ENCODE measurements around the gene KCNQ5. TPM values are rescaled to one million over a fixed set of nuclear protein-coding genes. Genes with fewer than 3 reads are reported as not detected.

Gene KCNQ5
- polyA plus RNA-seq, 1 donor (not counting 4 experiments of a cell fraction or from before 2014, with no cell fraction given), result 3.4 TPM

DNA sequence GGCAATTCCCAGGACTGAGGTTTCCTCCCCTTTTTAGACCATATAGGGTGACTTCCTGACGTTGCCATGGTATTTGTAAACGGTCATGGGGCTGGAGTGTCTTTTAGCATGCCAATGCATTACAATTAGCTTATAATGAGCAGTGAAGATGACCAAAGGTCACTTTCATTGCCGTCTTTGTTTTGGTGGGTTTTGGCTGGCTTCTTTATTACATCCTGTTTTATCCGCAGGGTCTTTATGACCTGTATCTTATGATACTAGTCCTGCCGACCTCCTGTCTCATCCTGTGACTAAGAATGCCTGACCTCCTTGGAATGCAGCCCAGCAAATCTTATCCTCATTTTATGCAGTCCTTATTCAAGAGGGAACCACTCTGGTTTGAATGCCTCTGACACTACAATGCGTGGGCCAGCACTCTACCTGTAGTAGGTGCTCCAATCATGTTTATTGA is 190.1 kb downstream of the KCNQ5 start:
- Histone ChIP-seq H3K4me2 (ENCODE audit: control insufficient read depth, extremely low read depth, insufficient read depth, low read depth, low read length) (no peak overlapping the region), H3K79me2 (ENCODE audit: control insufficient read depth, insufficient read depth, low read length) (no peaks in the 10 kb centered on the region), H3K9me1 (ENCODE audit: control insufficient read depth, extremely low read depth, insufficient read depth, low read length) (no peaks in the 10 kb centered on the region), H3K27me3 (ENCODE audit: control insufficient read depth, extremely low read depth, insufficient read depth, low read length) (no peaks in the 10 kb centered on the region), H2AFZ (ENCODE audit: control insufficient read depth, low read length) (no peak overlapping the region), H3K9me3 (ENCODE audit: control insufficient read depth, low read depth, low read length) (no peaks in the 10 kb centered on the region), H3K27ac (ENCODE audit: control insufficient read depth, insufficient read depth, low read length) (no peak overlapping the region), H3K36me3 (ENCODE audit: control insufficient read depth in 2 of 2, extremely low read depth in 1 of 2, insufficient read depth in 2 of 2, low read length in 2 of 2) (no peaks in the 10 kb centered on the region), H3K4me3 (ENCODE audit: control insufficient read depth in 2 of 3, extremely low read depth in 1 of 3, insufficient read depth in 2 of 3, low read depth in 1 of 3, low read length in 3 of 3) (no peak overlapping the region), H3K9ac (ENCODE audit: control insufficient read depth, extremely low read depth, insufficient read depth, low read length) (no peak overlapping the region), H4K20me1 (ENCODE audit: control insufficient read depth, extremely low read depth, insufficient read depth, low read length) (no peaks in the 10 kb centered on the region), H3K4me1 (ENCODE audit: control insufficient read depth, extremely low read depth, insufficient read depth, low read length) (peaks cover 3% of the 10 kb centered on the region)
- dilution Hi-C loops (cut with MboI; ENCODE audit: extremely low pct_ligation_motif_present, low sequenced_read_pairs), result no loop called here
- TF ChIP-seq EZH2 (IDR thresholded peaks at IDR 0.05; ENCODE audit: low read length), result no peak
- TF ChIP-seq, protein P1, sequence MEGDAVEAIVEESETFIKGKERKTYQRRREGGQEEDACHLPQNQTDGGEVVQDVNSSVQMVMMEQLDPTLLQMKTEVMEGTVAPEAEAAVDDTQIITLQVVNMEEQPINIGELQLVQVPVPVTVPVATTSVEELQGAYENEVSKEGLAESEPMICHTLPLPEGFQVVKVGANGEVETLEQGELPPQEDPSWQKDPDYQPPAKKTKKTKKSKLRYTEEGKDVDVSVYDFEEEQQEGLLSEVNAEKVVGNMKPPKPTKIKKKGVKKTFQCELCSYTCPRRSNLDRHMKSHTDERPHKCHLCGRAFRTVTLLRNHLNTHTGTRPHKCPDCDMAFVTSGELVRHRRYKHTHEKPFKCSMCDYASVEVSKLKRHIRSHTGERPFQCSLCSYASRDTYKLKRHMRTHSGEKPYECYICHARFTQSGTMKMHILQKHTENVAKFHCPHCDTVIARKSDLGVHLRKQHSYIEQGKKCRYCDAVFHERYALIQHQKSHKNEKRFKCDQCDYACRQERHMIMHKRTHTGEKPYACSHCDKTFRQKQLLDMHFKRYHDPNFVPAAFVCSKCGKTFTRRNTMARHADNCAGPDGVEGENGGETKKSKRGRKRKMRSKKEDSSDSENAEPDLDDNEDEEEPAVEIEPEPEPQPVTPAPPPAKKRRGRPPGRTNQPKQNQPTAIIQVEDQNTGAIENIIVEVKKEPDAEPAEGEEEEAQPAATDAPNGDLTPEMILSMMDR (optimal IDR thresholded peaks at IDR 0.05 in 1 of 3, IDR thresholded peaks at IDR 0.05 in 1 of 3, conservative IDR thresholded peaks at IDR 0.05 in 1 of 3; ENCODE audit: extremely low read depth in 1 of 3, insufficient read depth in 2 of 3, low read length in 3 of 3), result peak in 1 of 3 experiments; percentile 30
- FAIRE-seq, result no peak
- DNase-seq (ENCODE audit: low read depth, low spot score), result no peak

DNA sequence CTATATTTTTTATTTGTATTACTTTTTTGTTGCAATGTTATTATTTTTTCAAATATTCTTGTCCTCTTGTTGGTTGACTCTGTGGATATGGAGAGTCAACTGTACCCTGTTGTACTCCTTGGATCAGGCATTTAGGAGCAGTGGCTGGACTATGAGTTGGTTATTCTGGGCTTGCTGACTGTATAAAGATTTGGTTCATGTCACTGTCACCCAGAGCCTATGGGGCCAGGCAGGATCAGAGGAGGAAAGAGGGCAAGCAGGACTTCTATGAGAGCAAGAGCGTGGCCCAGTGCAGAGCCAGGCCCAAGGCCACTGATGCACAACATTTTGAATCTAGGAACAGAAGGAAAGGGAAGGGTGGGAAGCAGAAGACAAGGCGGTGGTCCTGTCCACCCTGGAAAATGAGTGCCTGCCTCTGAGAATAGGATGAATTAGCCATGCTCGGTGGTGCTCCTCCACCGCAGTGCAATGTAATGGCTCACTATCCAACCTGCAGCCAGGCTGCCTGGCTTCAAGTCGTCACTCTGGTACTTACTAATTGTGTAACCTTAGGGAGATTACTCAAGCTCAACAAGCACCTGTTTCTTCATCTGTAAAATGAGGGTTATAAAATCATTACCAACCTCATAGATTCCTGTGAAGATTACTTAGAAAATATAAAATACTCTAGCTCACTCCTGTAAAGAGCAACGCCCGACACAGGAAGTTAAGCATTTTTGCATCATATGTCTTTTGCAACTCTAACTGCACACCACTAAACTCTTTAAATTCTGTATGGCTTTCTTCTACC is 192.1 kb downstream of the KCNQ5 start:
- Histone ChIP-seq H3K4me3 (ENCODE audit: control insufficient read depth in 2 of 3, extremely low read depth in 1 of 3, insufficient read depth in 2 of 3, low read depth in 1 of 3, low read length in 3 of 3) (no peak overlapping the region), H4K20me1 (ENCODE audit: control insufficient read depth, extremely low read depth, insufficient read depth, low read length) (no peaks in the 10 kb centered on the region), H3K36me3 (ENCODE audit: control insufficient read depth in 2 of 2, extremely low read depth in 1 of 2, insufficient read depth in 2 of 2, low read length in 2 of 2) (no peaks in the 10 kb centered on the region), H3K27me3 (ENCODE audit: control insufficient read depth, extremely low read depth, insufficient read depth, low read length) (no peaks in the 10 kb centered on the region), H3K9me1 (ENCODE audit: control insufficient read depth, extremely low read depth, insufficient read depth, low read length) (no peaks in the 10 kb centered on the region), H3K27ac (ENCODE audit: control insufficient read depth, insufficient read depth, low read length) (no peak overlapping the region), H3K9ac (ENCODE audit: control insufficient read depth, extremely low read depth, insufficient read depth, low read length) (no peak overlapping the region), H3K4me1 (ENCODE audit: control insufficient read depth, extremely low read depth, insufficient read depth, low read length) (peaks cover 3% of the 10 kb centered on the region), H2AFZ (ENCODE audit: control insufficient read depth, low read length) (no peak overlapping the region), H3K9me3 (ENCODE audit: control insufficient read depth, low read depth, low read length) (no peaks in the 10 kb centered on the region), H3K4me2 (ENCODE audit: control insufficient read depth, extremely low read depth, insufficient read depth, low read depth, low read length) (no peak overlapping the region), H3K79me2 (ENCODE audit: control insufficient read depth, insufficient read depth, low read length) (no peaks in the 10 kb centered on the region)
- TF ChIP-seq, protein P1 (optimal IDR thresholded peaks at IDR 0.05 in 1 of 3, IDR thresholded peaks at IDR 0.05 in 1 of 3, conservative IDR thresholded peaks at IDR 0.05 in 1 of 3; ENCODE audit: extremely low read depth in 1 of 3, insufficient read depth in 2 of 3, low read length in 3 of 3), result no peak
- no peak for TF ChIP-seq EZH2 (IDR thresholded peaks at IDR 0.05; ENCODE audit: low read length)
- no peak for FAIRE-seq
- dilution Hi-C loops (cut with MboI; ENCODE audit: extremely low pct_ligation_motif_present, low sequenced_read_pairs), result no loop called here
- no peak for DNase-seq (ENCODE audit: low read depth, low spot score)

All from keratinocyte (primary cell).